Measurements from ENCODE around the gene C3orf18. TPM values are rescaled to one million over a fixed set of nuclear protein-coding genes. Genes with fewer than 3 reads are reported as not detected.

C3orf18 gene
- total RNA-seq, 1 experiment from 2014 or later: 7.1 TPM

GRCh38 chr3:50609763-50610085 is 42.2 kb upstream of the C3orf18 start:
- Histone ChIP-seq H2BK20ac (ENCODE audit: low read depth, low read length, poor library complexity, severe bottlenecking) (no peak overlapping the region), H3K18ac (ENCODE audit: insufficient read length, low read depth, low read length) (no peak overlapping the region), H2AFZ (ENCODE audit: low read length) (no peak overlapping the region), H3T11ph (ENCODE audit: low read length) (no peak overlapping the region), H3K14ac (ENCODE audit: insufficient read depth, low read length) (no peak overlapping the region), H2BK12ac (ENCODE audit: insufficient read length, low read depth, low read length) (no peak overlapping the region), H3K4me1 (ENCODE audit: insufficient read depth, low read length) (no peaks in the 10 kb centered on the region), H3K27ac (ENCODE audit: insufficient read length, low read depth, low read length) (no peak overlapping the region), H3K4ac (ENCODE audit: low read depth, low read length) (no peak overlapping the region), H4K91ac (ENCODE audit: insufficient read length, low read depth, low read length) (no peak overlapping the region), H3K4me2 (ENCODE audit: insufficient read depth, insufficient read length, low read length) (no peak overlapping the region), H4K20me1 (ENCODE audit: control insufficient read depth, insufficient read depth, insufficient read length) (no peaks in the 10 kb centered on the region), H3K9me3 (ENCODE audit: control insufficient read depth, low read depth, low read length) (no peaks in the 10 kb centered on the region), H2BK5ac (ENCODE audit: insufficient read length, low read length) (no peak overlapping the region), H3K23me2 (ENCODE audit: insufficient read length, low read depth, low read length, poor library complexity, severe bottlenecking) (peaks cover 12% of the 10 kb centered on the region), H2AK5ac (ENCODE audit: insufficient read length, low read length) (no peak overlapping the region), H3K56ac (ENCODE audit: insufficient read length, low read depth, low read length) (no peak overlapping the region), H3K23ac (ENCODE audit: insufficient read length, low read depth, low read length) (no peak overlapping the region), H4K5ac (ENCODE audit: insufficient read length, low read depth, low read length) (no peak overlapping the region), H3K79me2 (ENCODE audit: insufficient read depth, low read length) (no peaks in the 10 kb centered on the region), H3K9ac (ENCODE audit: extremely low read depth, insufficient read length, low read length) (no peak overlapping the region), H2BK15ac (ENCODE audit: low read depth, low read length) (no peak overlapping the region), H2BK120ac (ENCODE audit: low read depth, low read length, poor library complexity, severe bottlenecking) (no peak overlapping the region), H4K8ac (replicated peaks; ENCODE audit: insufficient read length, low read depth, low read length) (no peak overlapping the region), H3K27me3 (ENCODE audit: insufficient read depth, low read length) (peaks cover 8% of the 10 kb centered on the region; the same call in 1 of the 2 replicates), H3K79me1 (ENCODE audit: insufficient read depth, low read depth, low read length, poor library complexity, severe bottlenecking) (no peaks in the 10 kb centered on the region)
- DNase-seq: no peak
- H3K36me3 Mint-ChIP-seq (ENCODE audit: insufficient read depth in 1 of 3, low read depth in 3 of 3): peaks cover 0 to 1% (median 0%) of the 10 kb centered on the region in 3 experiments; a peak in 1 of 7 replicates
- H3K27me3 Mint-ChIP-seq (ENCODE audit: low read depth): peaks cover 48% of the 10 kb centered on the region
- H3K27ac Mint-ChIP-seq: no peak overlapping the region
- H3K4me3 Mint-ChIP-seq: no peak overlapping the region; a peak in 1 of 5 replicates
- H3K9me3 Mint-ChIP-seq: no peaks in the 10 kb centered on the region
- peaks cover 18 to 19% of the 10 kb centered on the region in 2 experiments for H3K4me1 Mint-ChIP-seq
- no CpG with 5 or more reads among the region's 3 CpGs for WGBS (ENCODE audit: extremely low coverage, insufficient read length, low lambda C conversion rate)
- no peak for TF ChIP-seq CTCF (conservative IDR thresholded peaks at IDR 0.05)

All from H9 (cell line).